ENCODE measurements around the gene NSD1. TPM values are rescaled to one million over a fixed set of nuclear protein-coding genes. Genes with fewer than 3 reads are reported as not detected.

The NSD1 gene
- total and polyA plus RNA-seq, 2 of the 4 experiments (the other 2 are of a cell fraction) = 7.7 to 31.0 TPM

DNA sequence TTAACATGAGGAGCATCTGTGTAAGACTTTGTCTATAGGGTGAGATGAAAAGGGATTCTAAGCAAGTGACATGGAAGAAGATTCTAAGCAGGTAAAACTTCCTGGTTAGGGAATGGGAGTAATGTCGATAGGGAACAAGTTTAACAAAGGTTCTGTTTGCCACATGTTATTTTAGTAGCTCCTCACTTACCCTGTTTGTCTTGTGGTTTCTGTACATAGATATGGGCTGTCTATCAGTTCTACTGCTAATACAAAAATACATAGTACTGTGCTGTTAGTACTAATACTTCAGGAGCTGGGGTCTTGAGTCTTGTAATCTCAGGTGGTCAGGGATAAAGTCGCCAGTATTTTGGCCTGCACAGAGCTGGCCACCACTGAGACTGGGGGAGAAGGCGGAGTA is 137.1 kb downstream of the NSD1 start:
- Histone ChIP-seq H3K9me3 (ENCODE audit: control insufficient read depth, insufficient read depth, low read length) (no peaks in the 10 kb centered on the region), H3K27me3 (ENCODE audit: control insufficient read depth, insufficient read depth, low read length) (no peaks in the 10 kb centered on the region), H4K5ac (ENCODE audit: low read depth, low read length) (no peak overlapping the region), H2AFZ (replicated peaks; ENCODE audit: low read length, poor library complexity) (no peak overlapping the region), H4K20me1 (ENCODE audit: insufficient read depth, low read length) (no peaks in the 10 kb centered on the region; the same call in 1 of the 2 replicates), H3K9me1 (ENCODE audit: insufficient read depth, low read length) (peaks cover 14% of the 10 kb centered on the region), H2BK15ac (ENCODE audit: low read depth, low read length) (no peak overlapping the region), H3K79me1 (ENCODE audit: low read depth in 1 of 2, low read length in 2 of 2) (peaks cover 4 to 24% of the 10 kb centered on the region in 2 experiments), H3K4me3 (ENCODE audit: insufficient read depth, low read depth, low read length) (no peak overlapping the region), H3K23ac (ENCODE audit: low read depth, low read length) (peak overlapping the region; percentile 13; the same call in 1 of the 2 replicates), H4K91ac (ENCODE audit: insufficient read depth, low read depth, low read length) (no peak overlapping the region), H2BK20ac (ENCODE audit: low read depth, low read length) (no peak overlapping the region), H3K9ac (ENCODE audit: low read depth, low read length) (no peak overlapping the region), H2BK120ac (ENCODE audit: low read depth, low read length) (no peak overlapping the region), H2BK5ac (ENCODE audit: low read depth, low read length, poor library complexity, severe bottlenecking) (no peak overlapping the region), H2AK5ac (ENCODE audit: low read depth, low read length) (no peak overlapping the region), H2AK9ac (replicated peaks; ENCODE audit: low read depth, low read length, poor library complexity) (no peak overlapping the region), H3K4me1 (ENCODE audit: control insufficient read depth, insufficient read depth, low read length) (peaks cover 6% of the 10 kb centered on the region), H3K4ac (ENCODE audit: low read depth, low read length) (no peak overlapping the region), H3K36me3 (ENCODE audit: control insufficient read depth, insufficient read depth, low read length) (peaks cover 25% of the 10 kb centered on the region), H3K4me2 (ENCODE audit: low read depth, low read length) (no peak overlapping the region), H3K14ac (replicated peaks; ENCODE audit: low read depth, low read length) (no peak overlapping the region), H4K8ac (ENCODE audit: low read depth in 2 of 2, low read length in 2 of 2) (no peak overlapping the region), H3K27ac (ENCODE audit: insufficient read depth, low read length) (no peak overlapping the region), H3K18ac (ENCODE audit: low read depth, low read length) (no peak overlapping the region), H3K56ac (ENCODE audit: extremely low read depth, insufficient read depth, low read length) (no peak overlapping the region)
- ATAC-seq (ENCODE audit: low read depth) (peak; percentile 8; the same call in 1 of the 2 replicates), DNase-seq (peak; percentile 2)
- BruUV-seq (replicated peaks) = no TSS peak
- POLR2A ChIA-PET (ENCODE audit: unreplicated experiment) = no interaction called here
- in situ Hi-C loops (cut with MboI; ENCODE audit: low sequenced_read_pairs) = no loop called here
- TF ChIP-seq MXI1 (IDR thresholded peaks at IDR 0.05; ENCODE audit: borderline replicate concordance, low read depth, low read length) (no peak), SMC3 (IDR thresholded peaks at IDR 0.05; ENCODE audit: low read depth, low read length) (no peak), RFX5 (IDR thresholded peaks at IDR 0.05; ENCODE audit: low read depth, low read length) (no peak), CHD1 (IDR thresholded peaks at IDR 0.05; ENCODE audit: low read depth, low read length) (no peak), FOS (IDR thresholded peaks at IDR 0.05; ENCODE audit: low read depth, low read length) (no peak), RAD21 (IDR thresholded peaks at IDR 0.05; ENCODE audit: low read length) (no peak), MAZ (IDR thresholded peaks at IDR 0.05; ENCODE audit: borderline replicate concordance, low read depth, low read length) (no peak), MAFK (IDR thresholded peaks at IDR 0.05; ENCODE audit: low read depth, low read length) (no peak), CEBPB (IDR thresholded peaks at IDR 0.05; ENCODE audit: low read depth, low read length) (no peak), NFE2L2 (IDR thresholded peaks at IDR 0.05; ENCODE audit: low read depth, low read length) (no peak), POLR2A (IDR thresholded peaks at IDR 0.05; ENCODE audit: low read depth, low read length) (no peak), RCOR1 (IDR thresholded peaks at IDR 0.05; ENCODE audit: insufficient replicate concordance, low read length) (no peak), BHLHE40 (IDR thresholded peaks at IDR 0.05; ENCODE audit: low read depth, low read length) (no peak)
- TF ChIP-seq, protein P1, sequence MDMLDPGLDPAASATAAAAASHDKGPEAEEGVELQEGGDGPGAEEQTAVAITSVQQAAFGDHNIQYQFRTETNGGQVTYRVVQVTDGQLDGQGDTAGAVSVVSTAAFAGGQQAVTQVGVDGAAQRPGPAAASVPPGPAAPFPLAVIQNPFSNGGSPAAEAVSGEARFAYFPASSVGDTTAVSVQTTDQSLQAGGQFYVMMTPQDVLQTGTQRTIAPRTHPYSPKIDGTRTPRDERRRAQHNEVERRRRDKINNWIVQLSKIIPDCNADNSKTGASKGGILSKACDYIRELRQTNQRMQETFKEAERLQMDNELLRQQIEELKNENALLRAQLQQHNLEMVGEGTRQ (IDR thresholded peaks at IDR 0.05; ENCODE audit: low read depth, low read length) = no peak
- TF ChIP-seq, protein P2, sequence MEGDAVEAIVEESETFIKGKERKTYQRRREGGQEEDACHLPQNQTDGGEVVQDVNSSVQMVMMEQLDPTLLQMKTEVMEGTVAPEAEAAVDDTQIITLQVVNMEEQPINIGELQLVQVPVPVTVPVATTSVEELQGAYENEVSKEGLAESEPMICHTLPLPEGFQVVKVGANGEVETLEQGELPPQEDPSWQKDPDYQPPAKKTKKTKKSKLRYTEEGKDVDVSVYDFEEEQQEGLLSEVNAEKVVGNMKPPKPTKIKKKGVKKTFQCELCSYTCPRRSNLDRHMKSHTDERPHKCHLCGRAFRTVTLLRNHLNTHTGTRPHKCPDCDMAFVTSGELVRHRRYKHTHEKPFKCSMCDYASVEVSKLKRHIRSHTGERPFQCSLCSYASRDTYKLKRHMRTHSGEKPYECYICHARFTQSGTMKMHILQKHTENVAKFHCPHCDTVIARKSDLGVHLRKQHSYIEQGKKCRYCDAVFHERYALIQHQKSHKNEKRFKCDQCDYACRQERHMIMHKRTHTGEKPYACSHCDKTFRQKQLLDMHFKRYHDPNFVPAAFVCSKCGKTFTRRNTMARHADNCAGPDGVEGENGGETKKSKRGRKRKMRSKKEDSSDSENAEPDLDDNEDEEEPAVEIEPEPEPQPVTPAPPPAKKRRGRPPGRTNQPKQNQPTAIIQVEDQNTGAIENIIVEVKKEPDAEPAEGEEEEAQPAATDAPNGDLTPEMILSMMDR (conservative IDR thresholded peaks at IDR 0.05; ENCODE audit: low read depth, low read length) = no peak
- TF ChIP-seq, protein P3, sequence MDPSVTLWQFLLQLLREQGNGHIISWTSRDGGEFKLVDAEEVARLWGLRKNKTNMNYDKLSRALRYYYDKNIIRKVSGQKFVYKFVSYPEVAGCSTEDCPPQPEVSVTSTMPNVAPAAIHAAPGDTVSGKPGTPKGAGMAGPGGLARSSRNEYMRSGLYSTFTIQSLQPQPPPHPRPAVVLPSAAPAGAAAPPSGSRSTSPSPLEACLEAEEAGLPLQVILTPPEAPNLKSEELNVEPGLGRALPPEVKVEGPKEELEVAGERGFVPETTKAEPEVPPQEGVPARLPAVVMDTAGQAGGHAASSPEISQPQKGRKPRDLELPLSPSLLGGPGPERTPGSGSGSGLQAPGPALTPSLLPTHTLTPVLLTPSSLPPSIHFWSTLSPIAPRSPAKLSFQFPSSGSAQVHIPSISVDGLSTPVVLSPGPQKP (IDR thresholded peaks at IDR 0.05; ENCODE audit: borderline replicate concordance, low read depth, low read length) = no peak
- CTCF ChIA-PET = interaction anchor here (0.7 kb wide), 1 partner anchor 10 kb away, joined by 3 read pairs; no protein-coding TSS in a partner anchor
- dilution Hi-C loops (cut with HindIII; ENCODE audit: low sequenced_read_pairs, unreplicated experiment) = no loop called here
- intact Hi-C loops (cut with micrococcal nuclease) = loop anchor here (10.0 kb wide), 1 partner anchor 156 kb away; no protein-coding TSS in a partner anchor
- WGBS, 2 experiments (ENCODE audit: extremely low coverage in 2 of 2, insufficient read length in 1 of 2) = 100% methylated on average over 2 of the region's 3 CpGs; no CpG with 5 or more reads in 1 of the 2 experiments

Measured in IMR-90 (cell line).